ENCODE data around the gene ZSCAN5C.

The ZSCAN5C gene

GRCh38 chr19:56201973-56202372, at the start of gene ZSCAN5C:
ZSCAN5C (plus strand) TSS chr19:56202273; CDS start chr19:56205914, 3,641 bp downstream.
- Histone ChIP-seq H3K9me2 (replicated peaks; ENCODE audit: low read depth, low read length) (no peaks in the 10 kb centered on the region), H4K20me1 (ENCODE audit: insufficient read depth, low read length, poor library complexity, severe bottlenecking) (no peaks in the 10 kb centered on the region), H2AFZ (ENCODE audit: low read length) (no peak within 1 kb of the TSS)

GRCh38 chr19:56152644-56153043, 49.4 kb upstream of the ZSCAN5C start:
- H3K9ac ChIP-seq (ENCODE audit: low read depth, low read length, poor library complexity, severe bottlenecking): no peak overlapping the region
- H4K20me1 ChIP-seq (ENCODE audit: insufficient read depth, low read length, poor library complexity, severe bottlenecking): peaks cover 23% of the 10 kb centered on the region
- no peaks in the 10 kb centered on the region for H3F3A ChIP-seq (ENCODE audit: low read depth)

More at GRCh38 chr19:56201973-56202372, at the start of gene ZSCAN5C:
- Histone ChIP-seq H3K4me1 (ENCODE audit: insufficient read depth, low read length, poor library complexity, severe bottlenecking) (no peaks in the 10 kb centered on the region), H3K79me2 (ENCODE audit: insufficient read depth, low read length) (no peaks in the 10 kb centered on the region), H3K9me3 (ENCODE audit: insufficient read depth, low read depth, low read length) (no peaks in the 10 kb centered on the region), H3K36me3 (ENCODE audit: insufficient read depth, low read length) (no peaks in the 10 kb centered on the region), H3F3A (ENCODE audit: low read depth) (no peaks in the 10 kb centered on the region), H3K27me3 (ENCODE audit: insufficient read depth, low read length, poor library complexity, severe bottlenecking) (no peaks in the 10 kb centered on the region), H3K4me3 (ENCODE audit: low read length, poor library complexity, severe bottlenecking) (no peak within 1 kb of the TSS), H3K4me2 (ENCODE audit: low read depth, low read length, poor library complexity, severe bottlenecking) (no peak within 1 kb of the TSS), H3K9ac (ENCODE audit: low read depth, low read length, poor library complexity, severe bottlenecking) (no peak within 1 kb of the TSS)
- TF ChIP-seq CTCF (conservative IDR thresholded peaks at IDR 0.05; ENCODE audit: low read length): no peak
- TF ChIP-seq EZH2phosphoT487 (IDR thresholded peaks at IDR 0.05; ENCODE audit: borderline replicate concordance): no peak

GRCh38 chr19:56153507-56153906, 48.6 kb upstream of the ZSCAN5C start:
- Histone ChIP-seq H2AFZ (ENCODE audit: low read length) (no peak overlapping the region), H4K20me1 (ENCODE audit: insufficient read depth, low read length, poor library complexity, severe bottlenecking) (peaks cover 23% of the 10 kb centered on the region), H3K9me2 (replicated peaks; ENCODE audit: low read depth, low read length) (no peaks in the 10 kb centered on the region), H3K9ac (ENCODE audit: low read depth, low read length, poor library complexity, severe bottlenecking) (no peak overlapping the region), H3K9me3 (ENCODE audit: insufficient read depth, low read depth, low read length) (no peaks in the 10 kb centered on the region), H3K4me1 (ENCODE audit: insufficient read depth, low read length, poor library complexity, severe bottlenecking) (no peaks in the 10 kb centered on the region), H3K36me3 (ENCODE audit: insufficient read depth, low read length) (peaks cover 35% of the 10 kb centered on the region; the same call in 1 of the 2 replicates), H3K79me2 (ENCODE audit: insufficient read depth, low read length) (peaks cover 19% of the 10 kb centered on the region; the same call in 1 of the 2 replicates), H3F3A (ENCODE audit: low read depth) (no peaks in the 10 kb centered on the region), H3K4me3 (ENCODE audit: low read length, poor library complexity, severe bottlenecking) (no peak overlapping the region), H3K27me3 (ENCODE audit: insufficient read depth, low read length, poor library complexity, severe bottlenecking) (no peaks in the 10 kb centered on the region), H3K4me2 (ENCODE audit: low read depth, low read length, poor library complexity, severe bottlenecking) (no peak overlapping the region)
- no peak for TF ChIP-seq CTCF (conservative IDR thresholded peaks at IDR 0.05; ENCODE audit: low read length)
- no peak for TF ChIP-seq EZH2phosphoT487 (IDR thresholded peaks at IDR 0.05; ENCODE audit: borderline replicate concordance)

More at GRCh38 chr19:56152644-56153043, 49.4 kb upstream of the ZSCAN5C start:
- H3K27me3 ChIP-seq (ENCODE audit: insufficient read depth, low read length, poor library complexity, severe bottlenecking): no peaks in the 10 kb centered on the region
- H3K4me1 ChIP-seq (ENCODE audit: insufficient read depth, low read length, poor library complexity, severe bottlenecking): no peaks in the 10 kb centered on the region
- H3K9me2 ChIP-seq (replicated peaks; ENCODE audit: low read depth, low read length): no peaks in the 10 kb centered on the region
- TF ChIP-seq CTCF (conservative IDR thresholded peaks at IDR 0.05; ENCODE audit: low read length) (no peak), EZH2phosphoT487 (IDR thresholded peaks at IDR 0.05; ENCODE audit: borderline replicate concordance) (no peak)
- H3K79me2 ChIP-seq (ENCODE audit: insufficient read depth, low read length): peaks cover 19% of the 10 kb centered on the region; the same call in 1 of the 2 replicates
- no peak overlapping the region for H3K4me3 ChIP-seq (ENCODE audit: low read length, poor library complexity, severe bottlenecking)
- H3K9me3 ChIP-seq (ENCODE audit: insufficient read depth, low read depth, low read length): no peaks in the 10 kb centered on the region
- no peak overlapping the region for H3K4me2 ChIP-seq (ENCODE audit: low read depth, low read length, poor library complexity, severe bottlenecking)
- H2AFZ ChIP-seq (ENCODE audit: low read length): no peak overlapping the region
- H3K36me3 ChIP-seq (ENCODE audit: insufficient read depth, low read length): peaks cover 33% of the 10 kb centered on the region; the same call in 1 of the 2 replicates
